ENCODE results near the gene C1orf87.

The C1orf87 gene

DNA sequence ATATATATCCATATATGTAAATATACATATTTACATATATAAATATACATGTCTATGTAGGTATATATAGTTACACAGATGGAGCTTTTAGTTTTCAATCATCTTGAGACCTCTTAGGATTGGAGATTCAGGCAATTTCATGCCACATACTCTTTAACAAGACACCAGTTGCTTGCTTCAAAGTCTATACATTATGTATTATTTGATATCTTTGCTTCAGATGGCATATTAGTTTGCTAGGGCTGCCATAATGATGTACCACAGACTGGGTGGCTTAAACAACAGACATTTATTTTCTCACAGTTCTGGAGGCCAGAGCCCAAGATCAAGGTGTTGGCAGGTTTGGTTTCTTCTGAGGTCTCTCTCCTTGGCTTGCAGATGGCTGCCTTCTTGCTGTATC lies 14.1 kb upstream of the C1orf87 start:
- TF ChIP-seq, protein P1, sequence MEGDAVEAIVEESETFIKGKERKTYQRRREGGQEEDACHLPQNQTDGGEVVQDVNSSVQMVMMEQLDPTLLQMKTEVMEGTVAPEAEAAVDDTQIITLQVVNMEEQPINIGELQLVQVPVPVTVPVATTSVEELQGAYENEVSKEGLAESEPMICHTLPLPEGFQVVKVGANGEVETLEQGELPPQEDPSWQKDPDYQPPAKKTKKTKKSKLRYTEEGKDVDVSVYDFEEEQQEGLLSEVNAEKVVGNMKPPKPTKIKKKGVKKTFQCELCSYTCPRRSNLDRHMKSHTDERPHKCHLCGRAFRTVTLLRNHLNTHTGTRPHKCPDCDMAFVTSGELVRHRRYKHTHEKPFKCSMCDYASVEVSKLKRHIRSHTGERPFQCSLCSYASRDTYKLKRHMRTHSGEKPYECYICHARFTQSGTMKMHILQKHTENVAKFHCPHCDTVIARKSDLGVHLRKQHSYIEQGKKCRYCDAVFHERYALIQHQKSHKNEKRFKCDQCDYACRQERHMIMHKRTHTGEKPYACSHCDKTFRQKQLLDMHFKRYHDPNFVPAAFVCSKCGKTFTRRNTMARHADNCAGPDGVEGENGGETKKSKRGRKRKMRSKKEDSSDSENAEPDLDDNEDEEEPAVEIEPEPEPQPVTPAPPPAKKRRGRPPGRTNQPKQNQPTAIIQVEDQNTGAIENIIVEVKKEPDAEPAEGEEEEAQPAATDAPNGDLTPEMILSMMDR (IDR thresholded peaks at IDR 0.05; ENCODE audit: low read depth, low read length): no peak
- H3K4me3 ChIP-seq (ENCODE audit: low read depth, low read length): no peak overlapping the region

- TF ChIP-seq, protein P1 (IDR thresholded peaks at IDR 0.05; ENCODE audit: low read depth, low read length): no peak
- no peak overlapping the region for H3K4me3 ChIP-seq (ENCODE audit: low read depth, low read length)
These were observed 4.6 kb upstream of the C1orf87 start for GRCh38 chr1:60078182-60078581.

DNA sequence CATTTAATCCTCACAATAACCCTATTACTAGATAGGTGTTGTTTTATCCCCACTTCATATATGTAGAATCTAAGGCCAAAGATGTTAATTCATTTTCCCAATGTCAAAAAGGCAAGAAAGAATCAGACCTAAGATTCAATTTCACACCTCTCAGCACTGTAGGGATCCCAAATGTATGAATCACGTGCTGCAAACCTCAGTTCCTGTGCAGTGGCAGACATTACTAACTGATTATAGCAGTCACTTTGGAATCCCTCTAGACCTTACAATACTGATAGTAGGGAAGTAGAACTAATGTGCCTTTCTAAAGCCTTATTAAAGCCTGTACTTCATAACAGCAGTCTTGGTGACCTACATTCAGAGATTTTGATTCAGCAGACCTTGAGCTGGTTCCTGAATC lies 2.3 kb downstream of the C1orf87 start:
- TF ChIP-seq, protein P1 (IDR thresholded peaks at IDR 0.05; ENCODE audit: low read depth, low read length): no peak

DNA sequence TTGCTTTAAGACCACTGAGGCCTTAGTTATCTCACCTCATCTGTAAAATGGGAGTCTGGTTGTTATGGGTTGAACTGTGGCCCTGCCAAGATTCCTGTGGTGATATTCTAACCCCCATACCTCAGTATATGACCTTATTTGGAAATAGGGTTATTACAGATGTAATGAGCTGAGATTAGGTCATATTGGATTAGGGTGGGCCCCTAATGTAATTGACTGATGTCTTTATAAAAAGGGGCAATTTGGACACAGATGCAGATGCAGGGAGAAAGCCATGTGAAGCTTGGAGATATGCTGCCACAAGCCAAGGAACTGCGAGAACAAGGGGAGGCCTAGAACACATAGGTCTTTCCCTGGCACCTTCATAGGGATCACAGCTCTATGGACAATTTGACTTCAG lies 3.9 kb downstream of the C1orf87 start:
- H3K4me3 ChIP-seq (ENCODE audit: low read depth, low read length): no peak overlapping the region
- TF ChIP-seq, protein P1 (IDR thresholded peaks at IDR 0.05; ENCODE audit: low read depth, low read length): no peak

More for the DNA sequence above, 2.3 kb downstream of the C1orf87 start:
- H3K4me3 ChIP-seq (ENCODE audit: low read depth, low read length): no peak overlapping the region

- TF ChIP-seq, protein P1 (IDR thresholded peaks at IDR 0.05; ENCODE audit: low read depth, low read length): no peak
- H3K4me3 ChIP-seq (ENCODE audit: low read depth, low read length): no peak overlapping the region
These were observed 5.1 kb downstream of the C1orf87 start for GRCh38 chr1:60068393-60069045.

DNA sequence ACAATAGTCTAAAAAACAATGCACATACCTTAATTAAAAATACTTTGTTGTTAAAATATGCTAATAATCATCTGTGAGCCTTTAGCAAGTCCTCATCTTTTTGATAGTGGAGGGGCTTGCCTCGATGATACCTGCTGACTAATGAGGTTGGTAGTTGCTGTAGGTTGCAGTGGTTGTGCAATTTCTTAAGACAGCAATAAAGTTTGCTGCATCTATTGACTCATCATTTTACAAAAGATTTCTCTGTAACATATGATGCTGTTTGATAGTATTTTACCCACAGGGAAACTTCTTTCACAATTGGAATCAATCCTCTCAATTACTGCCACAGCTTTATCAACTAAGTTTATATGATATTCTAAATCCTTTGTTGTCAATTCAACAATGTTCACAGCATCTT lies 7.6 kb downstream of the C1orf87 start:
- TF ChIP-seq, protein P1 (IDR thresholded peaks at IDR 0.05; ENCODE audit: low read depth, low read length): no peak

GRCh38 chr1:60065199-60065598 lies 8.4 kb downstream of the C1orf87 start:
- H3K4me3 ChIP-seq (ENCODE audit: low read depth, low read length): no peak overlapping the region
- TF ChIP-seq, protein P1 (IDR thresholded peaks at IDR 0.05; ENCODE audit: low read depth, low read length): no peak

More for the DNA sequence above, 7.6 kb downstream of the C1orf87 start:
- H3K4me3 ChIP-seq (ENCODE audit: low read depth, low read length): no peak overlapping the region
